ENCODE data around the gene TMEM134.

- TF ChIP-seq TBL1XR1 (IDR thresholded peaks at IDR 0.05; ENCODE audit: low read depth, low read length) (no peak), YBX1 (IDR thresholded peaks at IDR 0.05) (no peak), BMI1 (IDR thresholded peaks at IDR 0.05; ENCODE audit: borderline replicate concordance) (no peak), CTCF (IDR thresholded peaks at IDR 0.05 in 2 of 3, conservative IDR thresholded peaks at IDR 0.05 in 1 of 3; ENCODE audit: control insufficient read depth in 2 of 3, extremely low read depth in 1 of 3, insufficient read depth in 1 of 3, low read depth in 3 of 3, low read length in 3 of 3) (no peak), POLR2AphosphoS2 (IDR thresholded peaks at IDR 0.05; ENCODE audit: low read depth, low read length) (no peak)
Observed at GRCh38 chr11:67453816-67454732, 15.0 kb downstream of the TMEM134 start.

All from GM12878 (cell line).